ENCODE data around the gene VIT.

Gene VIT

GRCh38 chr2:36658277-36658748 lies 38.2 kb upstream of the VIT start:
- Histone ChIP-seq H2AFZ (ENCODE audit: low read depth, low read length, severe bottlenecking) (no peak overlapping the region), H3K4me3 (ENCODE audit: insufficient read depth, low read length, poor library complexity, severe bottlenecking) (no peak overlapping the region), H4K20me1 (ENCODE audit: low read depth, low read length) (no peaks in the 10 kb centered on the region), H3K27ac (ENCODE audit: low read depth, low read length) (no peak overlapping the region), H3K79me2 (ENCODE audit: insufficient read depth, low read length) (no peaks in the 10 kb centered on the region), H3K9me3 (ENCODE audit: insufficient read depth, low read length) (no peaks in the 10 kb centered on the region), H3K9me2 (replicated peaks; ENCODE audit: insufficient read depth, low read length) (no peaks in the 10 kb centered on the region), H3K27me3 (ENCODE audit: low read length) (no peaks in the 10 kb centered on the region), H3K9ac (ENCODE audit: low read length) (no peak overlapping the region), H3K4me2 (ENCODE audit: low read depth, low read length, poor library complexity, severe bottlenecking) (no peak overlapping the region), H3K36me3 (ENCODE audit: low read length) (no peaks in the 10 kb centered on the region), H3F3A (ENCODE audit: insufficient read depth) (no peaks in the 10 kb centered on the region)
- TF ChIP-seq CTCF (IDR thresholded peaks at IDR 0.05; ENCODE audit: insufficient read depth, low read length, poor library complexity, severe bottlenecking) (no peak), EZH2phosphoT487 (conservative IDR thresholded peaks at IDR 0.05; ENCODE audit: low read length) (no peak)

- no peak overlapping the region for H3K4me3 ChIP-seq (ENCODE audit: insufficient read depth, low read length, poor library complexity, severe bottlenecking)
- no peaks in the 10 kb centered on the region for H3K9me2 ChIP-seq (replicated peaks; ENCODE audit: insufficient read depth, low read length)
- H3K36me3 ChIP-seq (ENCODE audit: low read length) = no peaks in the 10 kb centered on the region
- no peaks in the 10 kb centered on the region for H3K27me3 ChIP-seq (ENCODE audit: low read length)
- no peak overlapping the region for H2AFZ ChIP-seq (ENCODE audit: low read depth, low read length, severe bottlenecking)
- TF ChIP-seq CTCF (IDR thresholded peaks at IDR 0.05; ENCODE audit: insufficient read depth, low read length, poor library complexity, severe bottlenecking) (no peak), EZH2phosphoT487 (conservative IDR thresholded peaks at IDR 0.05; ENCODE audit: low read length) (no peak)
- no peak overlapping the region for H3K27ac ChIP-seq (ENCODE audit: low read depth, low read length)
- no peaks in the 10 kb centered on the region for H3F3A ChIP-seq (ENCODE audit: insufficient read depth)
- H3K9me3 ChIP-seq (ENCODE audit: insufficient read depth, low read length) = no peaks in the 10 kb centered on the region
- no peaks in the 10 kb centered on the region for H3K79me2 ChIP-seq (ENCODE audit: insufficient read depth, low read length)
- H3K4me2 ChIP-seq (ENCODE audit: low read depth, low read length, poor library complexity, severe bottlenecking) = no peak overlapping the region
- no peaks in the 10 kb centered on the region for H4K20me1 ChIP-seq (ENCODE audit: low read depth, low read length)
- H3K9ac ChIP-seq (ENCODE audit: low read length) = no peak overlapping the region
Observed at GRCh38 chr2:36659218-36659617, 37.3 kb upstream of the VIT start.

- Histone ChIP-seq H3K27ac (ENCODE audit: low read depth, low read length) (no peak overlapping the region), H3K9ac (ENCODE audit: low read length) (no peak overlapping the region), H3K9me3 (ENCODE audit: insufficient read depth, low read length) (no peaks in the 10 kb centered on the region), H3K27me3 (ENCODE audit: low read length) (no peaks in the 10 kb centered on the region), H3K4me3 (ENCODE audit: insufficient read depth, low read length, poor library complexity, severe bottlenecking) (no peak overlapping the region), H3K4me2 (ENCODE audit: low read depth, low read length, poor library complexity, severe bottlenecking) (no peak overlapping the region), H3K9me2 (replicated peaks; ENCODE audit: insufficient read depth, low read length) (no peaks in the 10 kb centered on the region), H3K36me3 (ENCODE audit: low read length) (no peaks in the 10 kb centered on the region), H2AFZ (ENCODE audit: low read depth, low read length, severe bottlenecking) (no peak overlapping the region), H3K79me2 (ENCODE audit: insufficient read depth, low read length) (no peaks in the 10 kb centered on the region), H3F3A (ENCODE audit: insufficient read depth) (no peaks in the 10 kb centered on the region), H4K20me1 (ENCODE audit: low read depth, low read length) (no peaks in the 10 kb centered on the region)
- TF ChIP-seq CTCF (IDR thresholded peaks at IDR 0.05; ENCODE audit: insufficient read depth, low read length, poor library complexity, severe bottlenecking) (no peak), EZH2phosphoT487 (conservative IDR thresholded peaks at IDR 0.05; ENCODE audit: low read length) (no peak)
Observed at GRCh38 chr2:36659872-36660312, 36.6 kb upstream of the VIT start.

All from SU-DHL-6 (cell line).